Fibroblast of villous mesenchyme (primary cell): ENCODE data around the gene CCL25. TPM values are rescaled to one million over a fixed set of nuclear protein-coding genes. Genes with fewer than 3 reads are reported as not detected.

Experiments
- DNase-seq: peaks from one replicate; pipeline ENCODE4 v3.0.0-alpha.2; 2010; ENCODE audit warnings: low read depth
- H3K4me3 ChIP-seq: 2 replicates; pipeline ENCODE4 v1.5.1; 2011; ENCODE audit warnings: low read depth, mild to moderate bottlenecking, low read length
- total RNA-seq: library from RNA; depleted of rRNA; stranded (reverse); fragments of >200 nt; gene quantifications from 2 replicates; pipeline ENCODE4 v1.2.3, GENCODE V29; 2012
- TF ChIP-seq, protein P1 (sequence below): IDR thresholded peaks from 2 replicates; pipeline ENCODE4 v1.5.1; 2012; ENCODE audit warnings: low read depth, mild to moderate bottlenecking, low read length; ENCODE audit not compliant: insufficient read depth

The CCL25 gene
- total RNA-seq, 1 donor, result not detected

GRCh38 chr19:8111376-8111775 lies 58.8 kb downstream of the CCL25 start:
- DNase-seq, result no peak
- no peak overlapping the region for H3K4me3 ChIP-seq
- TF ChIP-seq, protein P1, sequence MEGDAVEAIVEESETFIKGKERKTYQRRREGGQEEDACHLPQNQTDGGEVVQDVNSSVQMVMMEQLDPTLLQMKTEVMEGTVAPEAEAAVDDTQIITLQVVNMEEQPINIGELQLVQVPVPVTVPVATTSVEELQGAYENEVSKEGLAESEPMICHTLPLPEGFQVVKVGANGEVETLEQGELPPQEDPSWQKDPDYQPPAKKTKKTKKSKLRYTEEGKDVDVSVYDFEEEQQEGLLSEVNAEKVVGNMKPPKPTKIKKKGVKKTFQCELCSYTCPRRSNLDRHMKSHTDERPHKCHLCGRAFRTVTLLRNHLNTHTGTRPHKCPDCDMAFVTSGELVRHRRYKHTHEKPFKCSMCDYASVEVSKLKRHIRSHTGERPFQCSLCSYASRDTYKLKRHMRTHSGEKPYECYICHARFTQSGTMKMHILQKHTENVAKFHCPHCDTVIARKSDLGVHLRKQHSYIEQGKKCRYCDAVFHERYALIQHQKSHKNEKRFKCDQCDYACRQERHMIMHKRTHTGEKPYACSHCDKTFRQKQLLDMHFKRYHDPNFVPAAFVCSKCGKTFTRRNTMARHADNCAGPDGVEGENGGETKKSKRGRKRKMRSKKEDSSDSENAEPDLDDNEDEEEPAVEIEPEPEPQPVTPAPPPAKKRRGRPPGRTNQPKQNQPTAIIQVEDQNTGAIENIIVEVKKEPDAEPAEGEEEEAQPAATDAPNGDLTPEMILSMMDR, result no peak

Other genes with a start within 250 kb of the CCL25 start
- gene EVI5L, start 222.5 kb upstream of the CCL25 start, total RNA-seq, result 24.8 and 25.5 TPM in 2 replicates
- under 0.01 TPM in 1 of 2 replicates, not detected in the other for gene PRR36, start 178.4 kb upstream of the CCL25 start, total RNA-seq
- gene LRRC8E, start 164.2 kb upstream of the CCL25 start, total RNA-seq, result 6.0 and 7.4 TPM in 2 replicates
- 12.1 and 12.2 TPM in 2 replicates for gene MAP2K7, start 148.9 kb upstream of the CCL25 start, total RNA-seq
- gene TGFBR3L, start 137.9 kb upstream of the CCL25 start, total RNA-seq, result 0.86 and 0.97 TPM in 2 replicates
- gene SNAPC2, start 132.4 kb upstream of the CCL25 start, total RNA-seq, result 17.7 and 23.5 TPM in 2 replicates
- gene CTXN1, start 126.6 kb upstream of the CCL25 start, total RNA-seq, result 1.9 and 3.0 TPM in 2 replicates
- gene TIMM44, start 109.1 kb upstream of the CCL25 start, total RNA-seq, result 57.9 and 58.6 TPM in 2 replicates
- 20.3 and 26.8 TPM in 2 replicates for gene ELAVL1, start 47.1 kb upstream of the CCL25 start, total RNA-seq
- gene FBN3, start 96.8 kb downstream of the CCL25 start, total RNA-seq, result not detected in 2 replicates
- 6.0 and 10.3 TPM in 2 replicates for gene CERS4, start 156.6 kb downstream of the CCL25 start, total RNA-seq